ENCODE data around the gene TOX2.

DNA sequence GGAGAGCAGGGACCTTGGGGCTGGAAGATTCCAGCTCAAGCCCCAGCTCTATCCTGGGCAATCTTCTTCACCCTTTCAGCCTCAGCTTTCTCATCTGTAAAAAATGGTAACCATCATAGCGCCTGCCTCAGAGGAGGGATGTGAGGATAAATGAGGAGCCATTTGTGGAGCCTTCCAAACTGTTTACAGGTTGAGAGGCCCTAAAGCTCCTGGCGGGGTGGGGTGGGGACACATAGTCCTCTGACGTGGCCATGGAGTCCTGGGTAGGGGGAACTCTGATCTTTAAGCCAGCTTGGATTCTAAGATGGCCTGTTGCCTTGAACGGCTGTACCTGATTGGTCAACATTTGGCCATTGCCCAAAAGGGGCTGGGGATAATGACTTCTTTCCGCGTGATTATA is 111.1 kb downstream of the TOX2 start:
- TF ChIP-seq CTCF (IDR thresholded peaks at IDR 0.05; ENCODE audit: insufficient read depth, low read depth, low read length) (no peak), EZH2 (IDR thresholded peaks at IDR 0.05; ENCODE audit: insufficient read depth, low read length) (no peak)
